GM19099 (cell line): Measurements from ENCODE around the gene CUEDC1.

ENCODE experiments used
- POLR2A ChIP-seq: IDR thresholded peaks from 3 replicates; pipeline ENCODE4 v1.6.1; 2011; ENCODE audit warnings: low read depth; ENCODE audit not compliant: insufficient read length; ENCODE audit errors: extremely low read depth

The CUEDC1 gene

DNA sequence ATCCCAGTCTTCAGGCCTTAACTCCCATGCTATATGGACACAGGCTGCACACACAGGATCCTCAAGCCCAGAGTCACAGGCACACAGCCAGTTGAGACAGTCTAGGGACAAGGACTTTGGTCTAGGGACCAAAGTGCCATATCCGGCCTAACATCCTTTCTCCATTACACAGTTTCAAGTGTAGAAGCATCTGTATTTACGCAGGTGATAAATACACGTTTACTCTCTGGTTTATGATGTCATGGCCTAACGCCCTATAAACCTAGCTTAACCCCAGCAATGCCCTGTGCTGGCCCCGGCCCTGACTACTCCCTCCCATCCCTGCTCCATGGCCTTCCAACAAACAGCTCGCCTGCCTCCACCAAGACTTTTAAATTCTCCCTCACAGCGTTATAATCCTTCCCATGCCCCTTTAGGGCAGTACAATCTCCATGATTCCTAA lies 17.1 kb downstream of the CUEDC1 start:
- TF ChIP-seq POLR2A: no peak

DNA sequence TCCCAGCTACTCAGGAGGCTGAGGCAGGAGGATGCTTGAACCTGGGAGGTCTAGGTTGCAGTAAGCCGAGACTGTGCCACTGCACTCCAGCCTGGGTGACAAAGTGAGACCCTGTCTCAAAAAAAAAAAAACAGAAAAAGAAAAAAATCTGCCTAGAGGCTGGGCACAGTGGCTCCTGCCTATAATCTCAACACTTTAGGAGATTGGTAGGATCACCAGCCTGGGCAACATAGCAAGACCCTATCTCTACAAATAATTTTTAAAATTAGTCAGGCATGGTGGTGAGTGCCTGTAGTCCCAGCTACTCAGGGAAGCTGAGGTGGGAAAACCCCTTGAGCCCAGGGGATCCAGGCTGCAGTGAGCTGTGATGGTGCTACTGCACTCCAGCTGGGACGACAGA lies 17.7 kb downstream of the CUEDC1 start:
- no peak for TF ChIP-seq POLR2A

DNA sequence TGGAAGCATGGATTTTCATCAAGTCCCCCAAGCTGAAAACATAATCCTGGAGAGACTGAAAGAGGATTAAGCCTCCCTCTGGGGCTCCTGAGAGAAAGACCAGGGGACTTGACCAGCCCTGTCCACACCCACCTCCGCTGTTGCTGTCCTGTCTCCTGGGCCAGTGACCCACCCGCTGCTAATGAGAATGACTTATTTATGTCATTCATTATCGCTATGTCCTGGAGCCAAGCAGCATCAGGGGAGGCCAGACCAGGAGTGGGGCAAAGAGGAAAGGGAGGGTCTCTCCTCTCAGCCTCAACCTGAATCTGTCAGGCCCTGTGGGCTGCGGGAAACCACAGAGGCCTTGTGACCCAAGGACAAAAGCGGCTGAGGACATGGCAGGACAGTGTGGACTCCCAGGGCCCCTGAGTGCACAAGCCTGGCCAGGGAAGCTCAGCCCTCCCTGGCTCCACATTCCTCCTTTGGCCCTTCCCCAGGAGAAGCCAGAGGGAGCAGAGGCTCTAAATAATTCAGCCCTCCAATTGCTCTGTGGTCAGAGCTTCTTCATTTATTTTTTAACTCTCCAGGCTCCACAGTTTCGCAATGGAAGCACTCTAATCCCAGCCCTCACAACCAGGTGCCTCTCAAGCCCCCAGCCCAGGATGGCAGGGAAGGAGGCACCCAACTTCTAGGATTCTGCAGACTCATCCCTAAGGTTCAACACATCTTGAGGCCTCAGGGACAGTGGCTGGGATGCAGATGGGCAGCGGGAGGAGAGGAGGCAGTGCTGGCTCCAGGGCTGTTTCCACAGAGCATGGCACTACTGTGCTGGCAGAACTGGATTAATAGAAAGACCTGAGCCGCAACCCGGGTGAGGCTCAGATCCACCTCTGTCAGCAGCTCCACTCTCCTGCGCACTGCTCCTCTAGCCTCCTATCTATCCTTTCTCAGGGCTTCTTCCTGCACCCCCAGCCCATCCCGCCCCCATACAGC lies 19.1 kb downstream of the CUEDC1 start:
- no peak for TF ChIP-seq POLR2A

DNA sequence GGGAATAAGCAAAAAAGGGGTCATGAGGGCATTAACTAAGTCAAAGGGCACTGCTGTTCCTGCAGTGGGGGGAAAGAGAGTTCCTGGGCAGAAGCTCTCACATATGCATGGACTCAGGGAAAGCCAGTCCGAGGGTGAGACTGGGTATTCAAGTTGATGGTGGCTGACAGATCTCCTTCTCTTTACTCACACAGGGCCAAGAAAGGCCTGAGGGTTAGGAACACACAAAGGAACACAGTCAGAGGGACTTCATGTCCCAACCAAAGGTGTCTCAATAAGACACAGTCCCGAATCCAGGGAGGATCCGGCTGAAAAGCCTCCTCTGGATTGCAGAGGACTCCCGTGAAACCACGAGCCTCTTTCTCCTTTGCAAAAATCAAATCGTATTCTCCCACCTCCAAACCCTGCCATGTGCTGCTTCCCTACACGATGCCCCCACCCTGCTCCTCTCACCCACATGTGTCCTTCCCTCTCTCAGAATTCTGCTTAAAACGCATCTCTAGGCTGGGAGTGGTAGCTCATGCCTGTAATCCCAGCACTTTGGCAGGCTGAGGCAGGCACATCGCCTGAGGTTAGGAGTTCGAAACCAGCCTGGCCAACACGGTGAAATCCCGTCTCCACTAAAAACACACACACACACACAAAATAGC lies 23.6 kb downstream of the CUEDC1 start:
- no peak for TF ChIP-seq POLR2A

DNA sequence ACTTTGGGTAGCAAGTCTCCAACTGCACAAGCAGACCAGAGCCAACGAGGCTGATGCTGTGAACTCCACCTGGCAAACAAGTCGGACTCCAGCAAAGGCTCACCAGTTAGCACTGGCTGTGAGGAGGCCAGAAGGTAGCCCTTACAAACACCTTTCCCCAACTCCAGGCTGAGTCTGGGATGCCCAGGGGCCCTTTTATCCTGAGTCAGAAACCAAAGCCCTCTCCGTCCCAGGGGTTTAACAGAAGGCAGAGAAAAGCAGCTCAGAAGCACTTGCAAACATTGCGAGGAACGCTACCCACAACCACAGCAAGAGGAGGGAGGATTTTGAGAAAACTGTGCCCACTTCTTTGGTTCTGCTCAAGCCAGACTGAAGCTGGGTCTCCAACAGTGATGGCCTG lies 25.0 kb downstream of the CUEDC1 start:
- TF ChIP-seq POLR2A: no peak

DNA sequence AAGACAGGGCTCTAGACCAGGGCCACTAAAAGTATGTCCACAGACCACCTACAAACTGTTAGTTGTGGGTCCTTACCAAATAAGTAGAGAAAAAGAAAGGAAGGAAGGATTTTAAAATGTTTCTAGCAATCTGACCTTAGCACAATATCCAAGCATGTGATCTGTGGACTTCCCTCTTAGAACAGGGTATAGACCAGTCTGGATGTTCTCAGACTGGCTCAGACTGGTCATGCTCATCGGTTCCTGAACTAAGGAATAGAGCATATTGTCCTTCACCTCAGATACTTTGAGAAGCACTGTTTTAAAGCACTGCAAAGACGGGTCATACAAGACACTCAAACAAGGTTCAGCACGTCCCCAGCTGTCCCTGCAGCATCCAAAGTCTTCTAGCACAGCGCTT lies 25.8 kb downstream of the CUEDC1 start:
- TF ChIP-seq POLR2A: no peak

DNA sequence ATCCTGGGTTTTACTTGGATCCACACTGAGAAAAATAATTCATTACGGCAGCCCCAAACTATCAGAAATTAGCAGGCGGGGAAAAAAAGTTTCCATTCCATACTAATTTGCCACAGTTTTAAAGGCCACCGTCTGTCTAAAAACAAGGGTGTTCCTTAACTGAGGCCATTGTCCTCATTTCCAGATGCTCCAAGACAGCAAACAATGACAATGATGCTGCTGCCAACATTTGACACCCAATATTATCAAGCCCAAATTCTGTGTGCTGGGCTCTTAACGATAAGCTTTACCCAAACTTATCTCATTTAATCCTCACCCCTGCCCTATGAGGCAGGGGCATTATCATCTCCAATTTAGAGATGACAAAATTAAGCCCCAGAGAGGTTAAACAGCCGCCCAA lies 26.3 kb downstream of the CUEDC1 start:
- TF ChIP-seq POLR2A: no peak

DNA sequence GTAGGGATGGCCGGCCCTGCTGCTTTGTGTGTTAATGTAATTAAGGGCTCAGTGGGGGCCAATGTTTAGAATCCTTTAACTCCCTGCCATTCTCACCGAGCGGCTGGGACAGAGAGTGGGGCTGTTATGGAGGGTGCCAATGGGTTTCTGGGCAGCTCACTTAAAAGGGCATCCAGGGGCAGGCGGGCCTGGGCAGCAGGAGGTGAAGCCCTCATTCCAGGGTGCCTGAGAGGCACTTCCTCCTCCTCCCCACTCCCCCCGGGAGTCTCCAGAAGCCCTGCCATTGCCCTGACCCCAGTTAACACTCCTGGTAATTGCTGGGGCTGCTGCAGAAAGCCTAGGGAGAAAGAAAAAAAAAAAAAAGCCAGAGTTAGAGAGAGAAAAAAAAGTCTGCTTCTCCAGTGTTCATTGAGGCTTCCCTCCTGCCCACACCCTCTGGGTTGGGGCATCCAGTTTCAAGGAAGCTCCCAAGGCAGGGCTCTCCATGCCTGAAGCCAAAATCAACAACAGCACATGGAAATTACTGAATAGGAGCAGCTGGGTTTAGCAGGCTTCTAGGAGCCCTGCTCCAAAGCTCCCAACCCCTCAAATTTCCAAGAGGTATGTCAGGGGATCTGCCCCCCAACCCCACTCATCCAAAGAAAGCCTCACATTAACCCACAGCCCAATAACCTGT lies 28.0 kb downstream of the CUEDC1 start:
- no peak for TF ChIP-seq POLR2A

DNA sequence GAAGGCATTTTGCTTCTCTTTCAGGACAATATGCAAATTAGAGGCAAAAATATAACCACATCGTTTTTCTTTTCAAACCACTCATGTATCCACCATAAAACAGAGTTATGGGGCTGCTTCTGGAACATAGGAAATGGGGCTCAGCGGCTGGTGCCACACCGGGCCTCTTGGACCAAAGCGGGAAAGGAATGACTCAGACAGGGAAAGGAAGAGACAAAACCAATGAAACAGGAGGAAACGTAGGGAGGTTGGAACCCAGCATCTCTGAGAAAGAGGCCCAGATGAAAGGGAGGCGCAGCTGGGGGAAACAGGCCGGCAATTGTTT lies 28.5 kb downstream of the CUEDC1 start:
- TF ChIP-seq POLR2A: no peak

DNA sequence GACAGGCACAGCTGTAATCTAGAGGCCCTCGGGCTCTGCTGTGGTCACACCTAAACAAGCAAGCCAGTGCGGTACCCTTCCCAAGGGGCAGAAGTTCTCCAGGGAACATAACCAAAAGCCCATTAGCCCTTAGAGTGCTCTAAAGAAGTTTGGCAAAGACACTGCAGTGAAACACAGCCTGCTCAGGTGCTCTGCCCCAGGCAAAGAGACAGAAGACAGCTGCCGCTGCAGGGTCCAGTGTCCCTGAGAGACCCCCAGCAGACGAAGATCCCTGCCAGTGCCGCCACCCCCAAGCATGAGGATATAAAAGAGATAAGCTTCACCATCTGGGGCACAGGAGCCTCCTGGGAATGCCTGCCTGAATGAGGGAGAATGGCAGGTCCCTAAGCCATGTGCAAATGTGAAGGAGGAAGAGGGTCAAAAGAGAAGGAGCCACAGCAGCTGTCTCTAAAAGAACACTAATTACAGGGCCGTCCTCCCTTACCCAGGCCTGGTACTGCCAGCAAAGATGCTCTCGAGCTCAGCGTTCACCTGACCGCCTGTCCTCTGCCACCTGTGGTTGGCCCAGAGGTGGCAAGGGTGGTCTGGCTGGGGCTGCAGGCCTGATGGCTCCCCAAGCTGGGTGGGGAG lies 29.7 kb downstream of the CUEDC1 start:
- TF ChIP-seq POLR2A: no peak

DNA sequence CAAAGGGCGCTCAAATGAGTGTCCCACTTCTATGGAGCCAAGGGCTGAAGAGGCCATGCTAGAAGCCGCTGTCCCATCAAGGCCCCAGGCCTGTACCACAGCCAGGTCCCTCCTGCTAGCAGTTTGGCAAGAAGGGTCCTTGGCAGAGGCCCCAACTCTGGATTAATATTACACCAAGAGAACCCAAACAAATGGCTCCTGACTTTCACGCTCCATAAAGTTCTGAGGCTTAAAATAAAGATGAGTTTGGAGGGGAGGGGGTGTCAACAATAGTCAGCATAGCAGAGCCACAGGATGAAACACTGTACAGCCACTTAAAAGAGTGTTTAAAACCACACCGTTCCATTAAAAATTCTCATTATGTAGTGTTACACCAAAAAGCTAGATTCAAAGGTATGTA lies 30.5 kb downstream of the CUEDC1 start:
- TF ChIP-seq POLR2A: no peak

DNA sequence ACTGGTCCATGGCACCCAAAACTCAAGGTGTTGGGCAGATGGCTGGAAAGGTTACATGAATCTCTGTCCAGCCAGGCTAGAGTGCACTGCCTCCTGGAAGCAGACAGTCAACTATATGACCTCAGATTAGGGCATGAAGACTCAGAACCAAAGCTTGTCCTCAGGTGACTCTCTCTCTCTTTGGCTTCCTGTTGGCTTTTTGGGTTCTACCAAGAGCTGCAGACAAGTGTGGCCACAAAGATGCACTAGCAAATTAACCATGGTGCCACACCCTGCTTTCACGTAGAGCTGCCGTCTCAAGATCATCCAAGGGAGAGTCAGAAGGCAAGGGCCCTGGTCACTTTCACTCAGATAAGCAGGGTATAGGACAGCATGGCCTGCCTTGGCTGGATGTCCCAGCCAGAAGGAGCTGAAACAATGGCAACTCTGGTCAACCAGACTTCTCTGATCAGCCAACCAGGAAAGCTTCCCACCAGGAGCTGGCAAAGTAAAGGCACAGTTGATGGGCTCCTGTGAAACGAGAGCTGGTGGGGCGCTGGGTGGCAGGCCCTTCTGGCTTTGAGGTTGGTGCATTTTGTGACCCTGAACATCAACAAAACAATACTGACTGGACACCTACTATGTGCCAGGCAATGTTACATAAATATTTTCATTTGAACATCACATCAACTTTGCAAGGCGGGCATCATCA lies 31.9 kb downstream of the CUEDC1 start:
- TF ChIP-seq POLR2A: no peak

DNA sequence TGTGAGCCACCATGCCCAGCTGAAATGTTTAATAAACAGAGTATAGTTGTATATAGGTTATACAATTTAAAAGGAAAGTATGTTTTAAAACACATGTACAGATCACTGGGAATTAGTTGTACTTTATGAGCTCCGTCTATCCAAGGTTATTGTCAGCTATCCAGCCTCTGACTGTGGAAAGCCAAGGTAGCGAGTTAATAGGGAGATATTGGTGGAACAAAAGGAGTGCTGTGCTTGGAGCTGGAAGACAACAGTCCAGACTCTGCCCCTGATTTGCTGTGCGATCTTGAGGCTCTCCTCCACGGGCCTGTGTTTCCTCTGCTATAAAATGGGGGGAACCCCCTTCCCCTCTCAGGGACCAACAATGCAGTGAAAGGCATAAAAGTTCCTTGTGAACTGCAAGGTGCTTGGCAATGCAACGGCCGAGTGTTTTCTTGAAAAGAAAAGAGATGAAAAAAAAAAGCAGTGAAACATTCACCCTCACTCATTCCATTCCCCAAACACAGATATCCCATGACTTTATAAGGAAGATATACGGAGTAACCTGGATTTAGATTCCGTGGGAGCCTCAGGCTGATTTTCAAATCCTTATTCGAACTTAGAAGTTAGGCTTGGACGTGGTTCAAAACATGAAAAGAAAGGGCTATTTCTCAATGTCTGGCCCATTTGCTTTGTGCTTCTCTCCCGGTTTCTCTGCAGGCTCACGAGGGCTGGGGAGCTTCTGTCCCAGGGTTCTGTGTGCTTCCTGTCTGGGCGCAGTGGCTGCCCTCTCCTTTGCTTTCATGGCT lies 34.1 kb downstream of the CUEDC1 start:
- TF ChIP-seq POLR2A: no peak

DNA sequence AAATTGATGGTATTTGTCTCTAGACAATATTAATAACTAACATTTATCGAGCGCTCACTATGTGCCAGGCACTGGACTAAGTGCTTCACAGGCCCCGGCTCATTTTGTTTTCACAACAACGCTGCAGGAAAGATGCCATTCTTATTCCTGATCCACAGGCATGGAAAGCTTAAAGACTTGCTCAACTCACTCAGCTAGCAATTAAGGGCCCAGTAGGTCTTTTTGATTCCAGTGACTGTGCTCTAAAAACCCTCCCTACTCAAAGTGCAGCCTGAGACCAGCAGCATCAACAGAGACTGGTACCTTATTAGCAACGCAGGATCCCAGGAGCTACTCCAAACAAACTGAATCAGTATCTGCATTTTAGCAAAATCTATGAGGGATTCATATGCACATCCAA lies 35.3 kb downstream of the CUEDC1 start:
- no peak for TF ChIP-seq POLR2A
